ENCODE results near the gene ZDHHC17. TPM values are rescaled to one million over a fixed set of nuclear protein-coding genes. Genes with fewer than 3 reads are reported as not detected.
"Not testable (repeated sequence)": the region's sequence is repeated elsewhere in the genome, so short reads cannot be mapped to it uniquely, and the experiment has no call there.

ZDHHC17 gene
- total RNA-seq, 6 experiments from 2014 or later = 7.7 to 12.2 (median 9.5) TPM

DNA sequence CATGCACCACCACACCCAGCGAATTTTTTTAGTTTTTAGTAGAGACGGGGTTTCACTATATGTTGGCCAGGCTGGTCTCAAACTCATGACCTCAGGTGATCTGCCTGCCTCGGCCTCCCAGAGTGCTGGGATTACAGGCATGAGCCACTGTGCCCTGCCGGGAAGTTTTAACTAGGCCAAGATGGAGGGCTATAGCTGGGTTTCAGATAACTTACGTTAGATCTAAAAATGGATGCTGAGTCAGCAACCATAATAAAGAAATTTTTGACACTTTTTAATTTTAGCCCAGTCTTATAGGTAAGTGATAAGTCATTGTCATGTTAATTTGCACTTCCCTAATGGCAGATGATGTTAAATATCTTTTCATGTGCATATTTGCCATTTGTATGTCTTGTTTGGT lies 14.4 kb downstream of the ZDHHC17 start:
- H3K27ac ChIP-seq = no peak overlapping the region
- no peaks in the 10 kb centered on the region for H3K36me3 ChIP-seq
- no peak for DNase-seq
- H3K4me1 ChIP-seq = peaks cover 0 to 8% (median 0%) of the 10 kb centered on the region in 4 donors
- 80% methylated on average over 5 of the region's 5 CpGs for WGBS (ENCODE audit: insufficient coverage, low coverage, low lambda C conversion rate, missing lambda C conversion rate)
- H3K4me3 ChIP-seq = no peak overlapping the region
- no peaks in the 10 kb centered on the region for H3K9me3 ChIP-seq
- H3K27me3 ChIP-seq = no peaks in the 10 kb centered on the region
- TF ChIP-seq CTCF (IDR thresholded peaks at IDR 0.05) (no peak), POLR2A (IDR thresholded peaks at IDR 0.05) (no peak)
- ATAC-seq = no peak
- intact Hi-C loops (cut with DNase I) = no loop called here

- H3K9me3 ChIP-seq; H3K4me3 ChIP-seq; ATAC-seq; H3K27me3 ChIP-seq; H3K36me3 ChIP-seq; intact Hi-C loops (cut with DNase I); H3K27ac ChIP-seq; DNase-seq; H3K4me1 ChIP-seq: not testable (repeated sequence)
- 91% methylated on average over 5 of the region's 5 CpGs for WGBS (ENCODE audit: insufficient coverage, low coverage, low lambda C conversion rate, missing lambda C conversion rate)
Measured at GRCh38 chr12:76779310-76779709, 15.4 kb downstream of the ZDHHC17 start.

DNA sequence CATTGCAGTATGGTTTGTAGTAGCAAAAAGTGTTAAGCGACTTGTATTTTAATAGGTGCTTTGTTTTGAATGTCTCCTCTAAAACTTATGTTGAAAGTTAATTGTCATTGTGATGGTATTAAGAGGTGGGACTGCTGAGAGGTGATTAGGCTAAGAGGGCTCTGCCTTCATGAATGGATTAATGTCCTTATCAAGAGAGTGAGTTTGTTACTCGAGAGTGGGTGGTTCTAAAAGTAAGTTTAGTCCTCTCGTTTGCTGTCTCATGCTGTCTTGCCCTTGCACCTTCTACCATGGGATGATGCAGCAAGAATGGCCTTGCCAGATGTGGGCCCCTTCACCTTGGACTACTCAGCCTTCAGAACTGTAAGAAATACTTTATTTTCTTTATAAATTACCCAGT lies 17.4 kb downstream of the ZDHHC17 start:
- WGBS (ENCODE audit: insufficient coverage, low coverage, low lambda C conversion rate, missing lambda C conversion rate) = 97% methylated on average over 3 of the region's 3 CpGs

GRCh38 chr12:76782526-76782925 lies 18.6 kb downstream of the ZDHHC17 start:
- H3K9me3 ChIP-seq = no peaks in the 10 kb centered on the region
- WGBS (ENCODE audit: insufficient coverage, low coverage, low lambda C conversion rate, missing lambda C conversion rate) = 27% methylated on average over 1 of the region's 2 CpGs
- H3K36me3 ChIP-seq = no peaks in the 10 kb centered on the region
- H3K4me3 ChIP-seq = no peak overlapping the region
- no peak for DNase-seq
- no peak overlapping the region for H3K27ac ChIP-seq
- H3K27me3 ChIP-seq = no peaks in the 10 kb centered on the region
- intact Hi-C loops (cut with DNase I) = loop anchor here in 1 of 2 donors (10.0 kb wide), 1 partner anchor 158 kb away; no protein-coding TSS in a partner anchor
- H3K4me1 ChIP-seq = peaks cover 0 to 7% (median 0%) of the 10 kb centered on the region in 4 donors
- no peak for ATAC-seq
- TF ChIP-seq CTCF (IDR thresholded peaks at IDR 0.05) = no peak
- no peak for TF ChIP-seq POLR2A (IDR thresholded peaks at IDR 0.05)

More for the DNA sequence above, 17.4 kb downstream of the ZDHHC17 start:
- ATAC-seq (no peak), DNase-seq (no peak)
- Histone ChIP-seq H3K9me3 (no peaks in the 10 kb centered on the region), H3K4me3 (no peak overlapping the region), H3K27me3 (no peaks in the 10 kb centered on the region), H3K36me3 (no peaks in the 10 kb centered on the region), H3K4me1 (peaks cover 0 to 8% (median 0%) of the 10 kb centered on the region in 4 donors), H3K27ac (no peak overlapping the region)
- intact Hi-C loops (cut with DNase I) = loop anchor here in 1 of 2 donors (10.0 kb wide), 1 partner anchor 157 kb away; no protein-coding TSS in a partner anchor
- TF ChIP-seq POLR2A (IDR thresholded peaks at IDR 0.05) = no peak
- no peak for TF ChIP-seq CTCF (IDR thresholded peaks at IDR 0.05)

DNA sequence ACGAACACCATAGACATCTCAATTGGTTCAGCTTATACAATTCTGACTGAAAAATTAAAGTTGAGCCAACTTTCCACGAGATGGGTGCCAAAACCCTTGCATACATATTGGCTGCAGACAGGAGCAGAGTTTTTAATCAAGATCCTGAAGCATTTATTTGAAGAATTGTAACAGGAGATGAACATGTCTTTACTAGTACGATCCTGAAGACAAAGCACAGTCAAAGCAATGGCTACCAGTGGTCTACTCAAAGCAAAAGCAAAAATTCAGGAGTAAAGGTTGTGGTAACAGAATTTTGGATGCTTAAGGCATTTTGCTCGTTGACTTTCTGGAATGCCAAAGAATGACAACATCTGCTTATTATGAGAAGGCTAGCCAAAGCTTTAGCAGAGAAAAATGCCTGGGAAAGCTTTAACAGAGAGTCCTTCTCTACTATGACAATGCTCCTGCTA lies 20.7 kb downstream of the ZDHHC17 start:
- H3K9me3 ChIP-seq = no peaks in the 10 kb centered on the region
- DNase-seq (no peak), ATAC-seq (no peak)
- H3K36me3 ChIP-seq = no peaks in the 10 kb centered on the region
- H3K4me3 ChIP-seq = no peak overlapping the region
- 60% methylated on average over 4 of the region's 4 CpGs for WGBS (ENCODE audit: insufficient coverage, low coverage, low lambda C conversion rate, missing lambda C conversion rate)
- H3K4me1 ChIP-seq = no peaks in the 10 kb centered on the region
- H3K27ac ChIP-seq = no peak overlapping the region
- intact Hi-C loops (cut with DNase I) = loop anchor here in 1 of 2 donors (10.0 kb wide), 1 partner anchor 160 kb away; no protein-coding TSS in a partner anchor
- no peaks in the 10 kb centered on the region for H3K27me3 ChIP-seq
- no peak for TF ChIP-seq CTCF (IDR thresholded peaks at IDR 0.05)
- no peak for TF ChIP-seq POLR2A (IDR thresholded peaks at IDR 0.05)
